IPS-18c (cell line): ENCODE measurements around the gene ZNF469.
A peak's percentile ranks its signal among the peaks of the same experiment; 100 is the strongest.

Source experiments
- H3K4me3 ChIP-seq: 2 replicates; pipeline ENCODE4 v1.7.0; 2013; ENCODE audit warnings: low read depth, mild to moderate bottlenecking, low read length, moderate library complexity; ENCODE audit not compliant: insufficient read depth
- H3K9me3 ChIP-seq: one replicate; pipeline ENCODE4 v1.6.1; 2013; ENCODE audit warnings: mild to moderate bottlenecking, low read length, moderate library complexity; ENCODE audit not compliant: control insufficient read depth, insufficient read depth

The ZNF469 gene, protein sequence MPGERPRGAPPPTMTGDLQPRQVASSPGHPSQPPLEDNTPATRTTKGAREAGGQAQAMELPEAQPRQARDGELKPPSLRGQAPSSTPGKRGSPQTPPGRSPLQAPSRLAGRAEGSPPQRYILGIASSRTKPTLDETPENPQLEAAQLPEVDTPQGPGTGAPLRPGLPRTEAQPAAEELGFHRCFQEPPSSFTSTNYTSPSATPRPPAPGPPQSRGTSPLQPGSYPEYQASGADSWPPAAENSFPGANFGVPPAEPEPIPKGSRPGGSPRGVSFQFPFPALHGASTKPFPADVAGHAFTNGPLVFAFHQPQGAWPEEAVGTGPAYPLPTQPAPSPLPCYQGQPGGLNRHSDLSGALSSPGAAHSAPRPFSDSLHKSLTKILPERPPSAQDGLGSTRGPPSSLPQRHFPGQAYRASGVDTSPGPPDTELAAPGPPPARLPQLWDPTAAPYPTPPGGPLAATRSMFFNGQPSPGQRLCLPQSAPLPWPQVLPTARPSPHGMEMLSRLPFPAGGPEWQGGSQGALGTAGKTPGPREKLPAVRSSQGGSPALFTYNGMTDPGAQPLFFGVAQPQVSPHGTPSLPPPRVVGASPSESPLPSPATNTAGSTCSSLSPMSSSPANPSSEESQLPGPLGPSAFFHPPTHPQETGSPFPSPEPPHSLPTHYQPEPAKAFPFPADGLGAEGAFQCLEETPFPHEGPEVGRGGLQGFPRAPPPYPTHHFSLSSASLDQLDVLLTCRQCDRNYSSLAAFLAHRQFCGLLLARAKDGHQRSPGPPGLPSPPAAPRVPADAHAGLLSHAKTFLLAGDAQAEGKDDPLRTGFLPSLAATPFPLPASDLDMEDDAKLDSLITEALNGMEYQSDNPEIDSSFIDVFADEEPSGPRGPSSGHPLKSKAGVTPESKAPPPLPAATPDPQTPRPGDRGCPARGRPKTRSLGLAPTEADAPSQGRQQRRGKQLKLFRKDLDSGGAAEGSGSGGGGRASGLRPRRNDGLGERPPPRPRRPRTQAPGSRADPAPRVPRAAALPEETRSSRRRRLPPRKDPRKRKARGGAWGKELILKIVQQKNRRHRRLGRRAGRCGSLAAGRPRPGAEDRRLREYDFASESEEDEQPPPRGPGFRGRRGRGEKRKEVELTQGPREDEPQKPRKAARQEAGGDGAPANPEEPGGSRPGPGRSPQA (N-terminal part only)

DNA sequence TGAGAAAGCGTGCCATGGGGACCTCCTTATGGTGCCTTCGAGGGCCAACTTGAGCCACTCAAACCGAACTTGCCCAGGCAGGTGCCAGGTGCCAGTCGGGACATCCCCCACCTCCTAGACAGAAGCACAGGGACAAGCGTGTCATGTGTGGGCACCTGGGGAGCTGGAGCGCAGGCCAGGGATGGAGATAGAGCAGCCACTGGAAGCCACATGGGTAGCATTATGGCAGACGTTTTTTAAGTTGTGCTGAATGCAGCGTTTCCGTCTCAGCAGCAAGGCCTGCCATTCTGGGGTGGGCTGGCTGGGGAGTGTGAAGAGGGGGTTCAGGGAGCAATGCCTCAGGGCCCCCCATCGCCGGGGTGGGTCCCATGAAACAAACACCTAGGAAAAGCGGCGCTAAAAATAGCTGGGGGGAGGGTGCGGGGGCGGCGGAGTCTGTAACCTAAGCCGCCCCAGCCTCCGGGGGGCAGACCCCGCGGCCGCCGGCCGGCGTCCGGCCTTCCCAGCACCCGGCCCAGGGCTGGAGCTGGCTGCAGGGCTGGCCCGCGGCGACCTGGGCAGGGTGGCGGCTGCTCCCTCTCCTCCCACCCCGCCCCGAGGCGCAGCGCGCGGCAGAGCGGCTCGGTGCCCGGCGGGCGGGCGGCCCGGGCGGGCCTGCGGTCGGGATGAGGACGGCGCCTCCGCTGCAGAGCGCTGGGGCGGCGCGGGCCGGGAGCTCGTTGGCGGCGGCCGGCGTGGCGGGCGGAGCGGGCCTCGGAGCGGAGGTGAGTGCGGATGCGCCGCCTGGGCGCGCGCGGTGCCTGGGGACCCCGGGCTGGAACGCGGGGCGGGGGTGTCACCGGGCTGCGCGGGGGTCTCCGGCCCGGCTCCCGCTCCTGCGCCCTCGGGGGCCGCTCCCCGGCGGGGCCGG, at the start of gene ZNF469:
ZNF469 (plus strand) TSS at position 469 of the 910 bp plus-strand sequence. CDS start 44,512 bp downstream, outside the sequence.
- Histone ChIP-seq H3K9me3 (peaks cover 4% of the 10 kb centered on the region), H3K4me3 (peak within 1 kb of the TSS; percentile 38)

DNA sequence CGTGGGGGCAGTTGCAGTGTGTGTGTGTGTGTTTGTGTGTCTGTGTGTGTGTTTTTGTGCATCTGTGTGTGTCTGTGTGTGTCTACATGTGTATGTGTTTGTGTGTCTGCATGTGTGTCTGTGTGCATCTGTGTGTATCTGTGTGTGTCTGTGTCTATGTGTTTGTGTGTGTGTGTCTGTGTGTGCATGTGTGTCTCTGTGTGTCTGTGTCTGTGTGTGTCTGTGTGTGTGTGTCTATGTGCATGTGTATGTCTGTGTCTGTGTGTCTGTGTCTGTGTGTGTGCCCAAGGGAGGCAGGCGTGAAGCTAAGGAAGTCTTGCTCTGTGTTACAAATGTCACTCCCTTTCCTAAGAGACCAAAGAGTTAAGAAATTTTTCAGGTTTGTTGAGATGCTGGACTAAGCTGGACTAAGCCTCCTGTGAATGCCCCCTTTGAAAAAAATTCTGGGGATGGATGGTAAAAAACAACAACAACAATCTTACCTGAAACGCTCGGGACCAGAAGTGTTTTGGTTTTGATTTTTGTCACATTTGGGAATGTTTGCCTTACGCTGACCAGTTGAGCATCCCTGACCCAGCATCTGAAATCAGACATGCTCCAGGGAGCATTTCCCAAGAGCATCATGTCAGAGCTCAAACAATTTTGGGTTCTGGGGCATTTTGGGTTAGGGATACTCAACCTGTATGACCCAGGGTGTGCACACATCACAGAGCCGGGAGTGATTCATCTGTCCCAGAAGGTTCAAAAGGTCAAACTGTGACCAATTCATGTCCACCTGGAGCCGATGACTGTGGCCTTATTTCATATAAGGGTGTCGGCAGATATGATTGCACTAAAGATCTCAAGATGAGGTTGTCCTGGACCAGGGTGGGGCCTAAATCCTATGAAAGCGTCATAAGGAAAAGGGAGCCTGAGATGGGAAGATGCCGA, 48.6 kb upstream of the ZNF469 start:
- H3K9me3 ChIP-seq: peaks cover 2% of the 10 kb centered on the region

DNA sequence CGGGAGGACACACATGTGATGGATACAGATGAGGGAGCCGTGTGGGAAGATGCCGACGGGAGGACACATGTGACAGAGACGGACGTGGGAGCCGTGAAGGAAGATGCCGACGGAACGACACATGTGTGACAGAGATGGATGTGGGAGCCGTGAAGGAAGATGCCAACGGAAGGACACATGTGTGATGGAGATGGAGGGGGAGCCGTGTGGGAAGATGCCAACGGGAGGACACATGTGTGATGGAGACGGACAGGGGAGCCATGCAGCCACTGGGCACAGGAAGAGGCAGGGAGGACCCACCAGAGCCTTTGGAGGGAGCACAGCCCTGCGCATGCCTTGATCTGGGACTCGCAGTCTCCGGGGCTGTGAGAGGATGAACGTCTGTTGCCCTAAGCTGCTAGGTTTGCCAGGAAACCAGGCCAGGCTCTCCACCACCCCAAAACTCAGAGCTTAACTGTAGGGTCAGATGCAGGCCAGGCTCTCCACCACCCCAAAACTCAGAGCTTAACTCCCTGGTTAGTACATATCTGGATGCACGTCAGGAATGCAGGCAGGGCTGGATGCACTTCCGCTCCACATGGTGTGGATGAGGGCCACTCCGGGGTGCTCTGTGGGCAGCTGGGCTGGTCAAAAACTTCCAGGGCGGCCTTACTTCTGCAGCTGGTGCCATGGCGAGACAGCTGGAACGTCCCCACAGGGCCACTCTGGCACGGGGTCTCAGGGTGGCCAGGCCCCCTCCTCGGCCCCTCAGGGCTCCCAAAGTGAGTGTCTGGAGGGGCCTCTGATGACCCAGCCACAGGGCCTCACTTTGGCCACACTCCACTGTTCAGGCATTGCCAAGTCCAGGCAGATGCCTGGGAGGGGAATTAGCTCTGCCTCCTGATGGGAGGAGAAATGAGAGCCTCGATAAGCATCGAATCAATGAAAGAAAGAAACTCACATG, 47.7 kb upstream of the ZNF469 start:
- Histone ChIP-seq H3K9me3 (peaks cover 2% of the 10 kb centered on the region), H3K4me3 (no peak overlapping the region)

More for the DNA sequence above, 48.6 kb upstream of the ZNF469 start:
- no peak overlapping the region for H3K4me3 ChIP-seq

DNA sequence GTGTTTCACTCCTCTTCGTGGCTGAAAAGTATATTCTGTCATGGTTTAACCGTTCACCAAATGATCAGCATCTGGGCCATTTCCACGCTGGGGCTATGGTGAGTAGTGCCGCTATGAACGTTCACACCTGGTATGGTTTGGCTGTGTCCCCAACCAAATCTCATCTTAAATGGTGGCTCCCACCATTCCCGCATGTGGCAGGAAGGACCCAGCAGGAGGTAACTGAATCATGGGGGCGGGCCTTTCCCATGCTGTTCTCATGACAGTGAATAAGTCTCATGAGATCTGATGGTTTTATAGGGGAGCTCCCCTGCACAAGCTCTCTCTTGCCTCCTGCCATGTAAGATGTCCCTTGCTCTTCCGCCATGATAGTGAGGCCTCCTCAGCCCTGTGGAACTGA, 45.7 kb upstream of the ZNF469 start:
- Histone ChIP-seq H3K9me3 (no peaks in the 10 kb centered on the region), H3K4me3 (no peak overlapping the region)

DNA sequence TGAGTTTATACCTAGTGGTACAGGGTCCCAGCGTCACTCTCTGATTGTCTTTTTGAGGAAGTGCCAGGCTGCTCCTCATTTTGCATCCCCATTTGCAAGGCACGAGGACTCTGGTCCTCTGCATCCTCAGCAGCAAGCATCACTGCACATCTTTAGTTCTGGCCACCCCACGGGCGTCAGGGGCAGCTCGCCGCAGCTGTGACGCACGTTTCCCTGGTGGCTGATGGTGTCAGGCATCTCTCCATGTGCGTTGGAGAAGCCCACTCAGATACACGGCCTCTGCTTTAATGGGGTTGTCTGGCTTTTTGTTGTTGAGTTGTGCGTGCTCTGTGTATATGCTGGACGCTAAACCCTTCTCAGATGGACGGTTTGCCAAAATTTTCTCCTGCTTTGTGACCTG, 45.2 kb upstream of the ZNF469 start:
- no peak overlapping the region for H3K4me3 ChIP-seq
- H3K9me3 ChIP-seq: no peaks in the 10 kb centered on the region

DNA sequence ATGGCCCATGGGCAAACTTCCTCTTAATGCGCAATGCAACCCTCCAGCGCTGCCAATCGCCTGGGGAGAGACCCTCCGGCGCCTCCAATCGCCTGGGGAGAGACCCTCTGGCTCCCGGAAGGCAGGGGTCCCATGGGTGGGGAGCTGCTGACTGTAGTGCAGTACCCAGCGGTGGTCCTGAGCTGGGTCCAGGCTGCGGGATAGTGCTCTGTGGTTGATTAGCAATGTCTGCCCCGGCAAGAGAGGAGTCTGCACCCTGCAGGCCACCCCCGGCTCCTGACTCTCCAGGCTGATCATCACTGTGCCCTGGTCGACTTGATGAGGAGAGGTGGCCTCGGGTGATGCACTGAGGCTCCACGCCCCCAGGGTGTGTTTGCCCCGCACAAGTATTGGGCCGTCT, 44.6 kb upstream of the ZNF469 start:
- no peaks in the 10 kb centered on the region for H3K9me3 ChIP-seq
- H3K4me3 ChIP-seq: no peak overlapping the region

DNA sequence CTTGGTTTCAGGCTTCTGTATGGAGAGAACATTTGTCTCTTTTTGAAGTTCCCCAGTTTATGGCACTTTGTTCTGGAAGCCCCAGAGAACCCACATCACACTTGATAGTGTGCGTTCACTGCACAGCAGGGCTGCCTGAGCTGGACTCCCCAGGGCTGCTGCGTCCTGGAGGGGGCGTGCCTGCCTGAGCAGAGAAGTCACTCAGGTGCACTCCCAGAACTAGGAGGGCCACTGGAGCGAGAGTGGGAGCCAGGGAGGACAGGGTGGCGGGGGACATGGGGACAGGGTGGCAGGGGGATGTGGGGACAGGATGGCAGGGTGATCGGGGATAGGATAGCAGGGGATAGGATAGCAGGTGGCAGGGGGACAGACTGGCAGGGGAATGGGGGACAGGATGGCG, 43.9 kb upstream of the ZNF469 start:
- H3K4me3 ChIP-seq: no peak overlapping the region
- H3K9me3 ChIP-seq: no peaks in the 10 kb centered on the region

DNA sequence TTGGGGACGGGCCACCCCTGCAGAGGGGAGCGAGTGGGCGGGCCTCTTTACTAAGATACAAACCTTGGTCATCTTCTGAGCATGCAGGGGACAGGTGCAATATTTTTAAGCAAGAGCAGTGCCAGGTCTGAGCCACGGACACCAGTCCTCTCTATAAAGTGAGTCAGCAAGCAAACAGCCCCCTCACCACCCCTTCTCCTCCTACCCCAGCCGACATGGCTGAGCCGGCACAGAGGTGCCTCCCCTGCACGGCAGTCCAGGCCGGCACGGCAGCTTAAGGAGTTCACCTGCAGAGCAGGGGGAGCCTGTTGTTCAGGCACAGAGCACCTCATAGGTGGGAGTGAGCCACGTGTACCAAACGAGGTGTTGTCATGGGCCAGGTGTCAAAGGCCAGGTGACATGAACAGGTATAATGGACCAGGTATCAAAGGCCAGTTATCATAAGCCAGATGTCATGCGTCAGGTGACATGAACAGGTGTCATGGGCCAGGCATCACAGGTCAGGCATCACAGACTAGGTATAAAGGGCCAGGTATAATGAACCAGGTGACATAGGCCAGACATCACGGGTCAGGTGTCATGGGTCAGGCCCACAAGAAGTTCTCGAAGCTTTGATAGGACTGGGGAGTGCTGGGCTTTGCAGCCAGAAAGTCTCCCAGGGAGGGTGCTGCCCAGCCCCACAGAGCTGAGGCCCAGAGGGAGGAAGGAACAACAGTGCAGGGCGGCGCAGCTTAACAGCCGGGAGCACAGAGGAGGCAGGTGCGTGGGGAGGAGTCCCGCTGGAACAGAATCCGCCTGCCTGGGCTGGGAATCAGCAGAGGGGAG, 42.6 kb upstream of the ZNF469 start:
- H3K9me3 ChIP-seq: no peaks in the 10 kb centered on the region

DNA sequence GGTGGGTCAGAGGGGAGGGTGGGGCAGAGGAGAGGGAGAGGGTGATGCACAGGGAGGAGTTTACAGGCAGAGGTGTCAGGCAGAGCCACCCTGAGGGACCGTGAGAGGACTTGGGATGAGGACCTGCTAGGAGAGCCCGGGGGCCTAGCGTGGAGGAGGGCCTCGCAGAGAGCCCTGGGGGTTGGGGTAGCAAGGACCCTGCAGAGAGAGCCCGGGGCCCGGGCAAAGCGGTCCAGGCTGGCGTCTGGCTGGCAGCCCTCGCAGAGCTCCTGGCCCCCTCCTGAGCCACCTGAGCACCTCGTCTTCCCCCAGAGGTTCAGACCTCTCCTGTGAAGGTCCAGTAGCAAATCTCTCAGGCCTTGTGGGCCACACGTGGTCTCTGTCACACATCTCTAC, 42.0 kb upstream of the ZNF469 start:
- no peaks in the 10 kb centered on the region for H3K9me3 ChIP-seq
- no peak overlapping the region for H3K4me3 ChIP-seq

More for the DNA sequence above, 42.6 kb upstream of the ZNF469 start:
- no peak overlapping the region for H3K4me3 ChIP-seq

DNA sequence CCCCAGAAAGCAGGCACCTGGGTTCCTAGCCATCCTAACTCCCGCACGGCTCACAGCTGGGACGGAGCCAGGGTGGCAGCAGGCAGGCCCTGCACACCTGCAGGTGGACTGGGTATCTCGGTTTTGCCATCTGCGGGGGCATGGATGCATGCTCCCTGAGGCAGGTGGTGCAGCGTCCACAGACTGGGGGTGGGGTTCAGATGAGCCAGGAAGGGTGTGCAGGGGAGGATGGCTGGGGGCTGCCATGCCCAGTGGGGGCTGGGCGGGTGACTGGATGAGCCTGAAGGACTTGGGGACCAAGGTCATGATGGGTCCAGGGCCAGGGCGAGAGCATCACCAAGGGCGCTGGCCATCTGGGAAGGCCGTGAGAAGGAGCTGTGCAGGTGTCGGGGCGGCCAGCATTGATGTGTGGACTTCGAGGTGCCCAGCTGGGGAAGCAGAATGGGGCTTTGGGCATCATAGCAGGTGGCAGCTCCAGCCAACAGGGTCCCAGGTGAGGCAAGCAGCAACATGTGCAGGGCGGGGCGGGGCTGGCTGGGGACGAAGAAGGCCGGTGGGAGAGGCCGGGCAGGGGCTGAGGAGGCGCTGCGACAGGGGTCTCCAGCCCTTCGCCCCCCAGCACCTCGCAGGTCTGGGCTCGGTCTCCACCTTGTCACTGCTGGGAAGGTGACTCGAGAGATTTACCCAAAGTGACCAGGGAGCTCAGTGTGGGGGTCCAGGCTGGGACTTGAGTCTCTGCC, 41.0 kb upstream of the ZNF469 start:
- no peaks in the 10 kb centered on the region for H3K9me3 ChIP-seq
- H3K4me3 ChIP-seq: no peak overlapping the region

DNA sequence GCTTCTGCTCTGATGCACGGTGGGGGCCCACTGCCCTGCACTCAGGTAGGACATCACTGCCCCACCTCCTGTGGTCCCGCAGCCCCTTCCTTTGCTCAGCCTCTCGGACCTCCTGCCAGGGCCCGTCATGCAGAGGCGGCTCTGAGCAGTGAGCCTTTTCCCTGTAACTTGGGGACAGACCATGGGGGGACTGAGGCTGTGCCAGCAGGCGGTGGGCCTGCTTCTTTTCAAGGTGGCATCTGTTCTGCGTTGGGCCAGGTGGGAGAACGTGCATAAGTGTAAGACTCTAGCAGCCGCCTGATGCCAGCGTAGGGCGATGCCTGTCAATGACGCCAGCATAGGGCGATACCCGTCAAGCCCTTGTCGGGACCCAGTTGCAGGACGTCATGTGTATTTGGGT, 40.3 kb upstream of the ZNF469 start:
- Histone ChIP-seq H3K4me3 (no peak overlapping the region), H3K9me3 (no peaks in the 10 kb centered on the region)

DNA sequence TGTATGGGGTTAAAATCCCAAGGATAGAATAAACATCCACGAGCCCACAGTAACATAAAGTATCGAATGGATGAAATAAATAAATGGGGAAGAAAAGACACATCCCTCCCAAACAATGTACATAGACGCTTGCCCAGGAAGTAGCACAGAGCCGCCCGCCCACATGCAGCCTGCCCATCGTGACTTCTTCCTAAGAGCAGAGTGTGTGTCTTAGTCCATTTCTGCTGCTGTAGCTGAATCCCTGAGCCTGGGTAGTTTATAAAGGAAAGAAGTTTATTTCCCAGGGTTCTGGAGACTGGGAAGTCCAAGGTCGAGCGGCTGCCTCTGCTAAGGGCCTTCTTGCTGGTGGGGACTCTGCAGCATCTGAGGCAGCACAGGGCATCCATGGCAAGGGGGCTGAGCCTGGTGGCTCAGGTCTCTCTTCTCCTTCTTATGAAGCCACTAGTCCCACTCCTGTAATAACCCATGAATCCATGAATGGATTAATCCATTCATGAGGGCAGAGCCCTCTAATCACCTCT, 39.4 kb upstream of the ZNF469 start:
- Histone ChIP-seq H3K4me3 (no peak overlapping the region), H3K9me3 (no peaks in the 10 kb centered on the region)

DNA sequence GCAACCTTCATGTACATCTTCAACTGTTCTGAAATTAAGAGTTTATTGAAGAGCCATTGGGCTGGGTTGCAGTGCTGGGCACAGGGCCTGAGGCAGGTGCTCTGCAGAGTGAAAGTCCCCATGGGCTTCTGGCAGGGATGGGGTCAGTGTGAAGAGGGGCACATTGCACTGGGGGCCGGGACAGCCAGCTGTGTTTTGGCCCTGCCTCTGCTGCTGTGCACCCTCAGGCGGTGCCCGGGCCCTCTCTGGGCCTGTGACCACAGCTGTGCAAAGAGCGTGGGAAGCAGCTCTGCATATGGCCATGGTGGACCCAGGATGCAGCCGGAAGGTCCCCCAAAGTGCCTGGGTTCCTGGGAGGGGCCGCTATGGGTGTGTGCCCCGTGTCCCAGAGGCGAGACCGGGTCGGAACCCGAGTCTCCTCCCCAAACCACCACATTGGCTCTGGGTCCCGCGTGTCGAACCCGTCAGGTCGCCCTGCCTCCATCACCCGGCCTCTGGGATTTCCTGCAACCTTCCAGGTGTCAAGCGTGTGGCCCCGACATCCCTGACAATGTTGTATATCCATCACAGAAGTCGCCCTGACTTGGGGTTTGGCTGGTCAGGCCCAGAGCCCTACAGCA, 38.2 kb upstream of the ZNF469 start:
- no peaks in the 10 kb centered on the region for H3K9me3 ChIP-seq
- H3K4me3 ChIP-seq: no peak overlapping the region
